Measurements from ENCODE around the gene TFF2. TPM values are rescaled to one million over a fixed set of nuclear protein-coding genes. Genes with fewer than 3 reads are reported as not detected.

Gene TFF2
- total and polyA plus RNA-seq, 2 of the 4 experiments (the other 2 are of a cell fraction) = not detected

DNA sequence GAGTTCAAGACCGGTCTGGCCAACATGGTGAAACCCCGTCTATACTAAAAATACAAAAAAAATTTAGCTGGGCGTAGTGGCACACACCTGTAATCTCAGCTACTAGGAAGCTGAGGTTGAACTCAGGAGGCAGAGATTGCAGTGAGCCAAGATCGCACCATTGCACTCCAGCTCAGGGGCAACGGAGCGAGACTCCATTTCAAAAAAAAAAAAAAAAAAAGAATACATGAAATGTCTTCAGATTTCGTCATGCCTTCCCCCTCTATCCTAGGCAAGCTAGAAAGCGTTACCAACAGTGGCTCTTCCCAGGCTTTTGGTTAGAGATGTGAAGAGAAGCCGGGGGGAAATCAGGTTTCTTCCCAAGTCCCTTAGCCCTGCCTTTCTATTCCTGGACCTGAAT lies 11.9 kb upstream of the TFF2 start:
- Histone ChIP-seq H3K9me1 (ENCODE audit: insufficient read depth, low read length) (no peaks in the 10 kb centered on the region), H2AK5ac (ENCODE audit: low read depth, low read length) (no peak overlapping the region), H3K4me2 (ENCODE audit: low read depth, low read length) (no peak overlapping the region), H3K4me3 (ENCODE audit: insufficient read depth, low read depth, low read length) (no peak overlapping the region), H3K18ac (ENCODE audit: low read depth, low read length) (no peak overlapping the region), H2AFZ (replicated peaks; ENCODE audit: low read length, poor library complexity) (no peak overlapping the region), H4K8ac (ENCODE audit: low read depth in 2 of 2, low read length in 2 of 2) (no peak overlapping the region), H2BK20ac (ENCODE audit: low read depth, low read length) (no peak overlapping the region), H3K79me1 (ENCODE audit: low read depth in 1 of 2, low read length in 2 of 2) (no peaks in the 10 kb centered on the region), H4K91ac (ENCODE audit: insufficient read depth, low read depth, low read length) (no peak overlapping the region), H4K5ac (ENCODE audit: low read depth, low read length) (no peak overlapping the region), H3K9ac (ENCODE audit: low read depth, low read length) (no peak overlapping the region), H3K36me3 (ENCODE audit: control insufficient read depth, insufficient read depth, low read length) (no peaks in the 10 kb centered on the region), H3K27ac (ENCODE audit: insufficient read depth, low read length) (no peak overlapping the region), H3K27me3 (ENCODE audit: control insufficient read depth, insufficient read depth, low read length) (peaks cover 17% of the 10 kb centered on the region), H2BK5ac (ENCODE audit: low read depth, low read length, poor library complexity, severe bottlenecking) (no peak overlapping the region), H2AK9ac (replicated peaks; ENCODE audit: low read depth, low read length, poor library complexity) (no peak overlapping the region), H3K4me1 (ENCODE audit: control insufficient read depth, insufficient read depth, low read length) (no peaks in the 10 kb centered on the region), H4K20me1 (ENCODE audit: insufficient read depth, low read length) (no peaks in the 10 kb centered on the region), H3K14ac (replicated peaks; ENCODE audit: low read depth, low read length) (no peak overlapping the region), H3K23ac (ENCODE audit: low read depth, low read length) (no peak overlapping the region), H3K56ac (ENCODE audit: extremely low read depth, insufficient read depth, low read length) (no peak overlapping the region), H2BK120ac (ENCODE audit: low read depth, low read length) (no peak overlapping the region), H2BK15ac (ENCODE audit: low read depth, low read length) (no peak overlapping the region), H3K4ac (ENCODE audit: low read depth, low read length) (no peak overlapping the region), H3K9me3 (ENCODE audit: control insufficient read depth, insufficient read depth, low read length) (no peaks in the 10 kb centered on the region)
- BruUV-seq (replicated peaks) = no TSS peak
- DNase-seq (no peak), ATAC-seq (ENCODE audit: low read depth) (no peak)
- intact Hi-C loops (cut with micrococcal nuclease) (no loop called here), in situ Hi-C loops (cut with MboI; ENCODE audit: low sequenced_read_pairs) (no loop called here), dilution Hi-C loops (cut with HindIII; ENCODE audit: low sequenced_read_pairs, unreplicated experiment) (no loop called here)
- ChIA-PET CTCF (no interaction called here), POLR2A (ENCODE audit: unreplicated experiment) (no interaction called here)
- no CpG with 5 or more reads among the region's 9 CpGs for WGBS, 2 experiments (ENCODE audit: extremely low coverage in 2 of 2, insufficient read length in 1 of 2)
- TF ChIP-seq MXI1 (IDR thresholded peaks at IDR 0.05; ENCODE audit: borderline replicate concordance, low read depth, low read length) (no peak), FOS (IDR thresholded peaks at IDR 0.05; ENCODE audit: low read depth, low read length) (no peak), SMC3 (IDR thresholded peaks at IDR 0.05; ENCODE audit: low read depth, low read length) (no peak), CHD1 (IDR thresholded peaks at IDR 0.05; ENCODE audit: low read depth, low read length) (no peak), MAFK (IDR thresholded peaks at IDR 0.05; ENCODE audit: low read depth, low read length) (no peak)
